ENCODE measurements around the gene IL2. TPM values are rescaled to one million over a fixed set of nuclear protein-coding genes. Genes with fewer than 3 reads are reported as not detected.

IL2 gene
- total RNA-seq, 2 experiments from 2014 or later = 0.84 to 1.6 TPM

DNA sequence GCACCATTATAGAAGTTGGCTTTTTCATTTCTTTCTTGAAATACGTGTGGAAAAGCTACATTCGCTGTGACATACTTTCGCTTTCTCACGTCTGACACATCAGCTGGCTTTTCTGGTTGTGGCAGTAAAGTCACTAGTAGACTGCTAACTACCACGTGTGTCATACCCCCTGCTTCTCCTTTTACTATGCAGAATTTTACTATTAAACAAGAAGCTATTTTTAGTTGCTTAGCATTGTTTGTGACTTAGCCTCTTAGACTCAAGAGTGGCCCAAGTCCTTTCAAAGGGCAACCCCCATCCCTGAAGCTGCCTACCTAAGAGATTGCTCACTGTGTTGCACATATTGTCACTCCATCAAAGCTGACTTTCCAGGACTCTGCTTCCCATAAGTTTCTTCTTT lies 2.1 kb upstream of the IL2 start:
- Mint-ChIP-seq H3K27ac (peak overlapping the region; percentile 85), H3K9me3 (peaks cover 2% of the 10 kb centered on the region), H3K4me1 (peaks cover 48% of the 10 kb centered on the region), H3K4me3 (peak overlapping the region; percentile 74), H3K27me3 (no peaks in the 10 kb centered on the region), H3K36me3 (ENCODE audit: low read depth) (peaks cover 2% of the 10 kb centered on the region)
- CTCF ChIA-PET = interaction anchor here (1.1 to 2.1 kb wide), 3 partner anchors 9 to 119 kb away, joined by 3 to 6 read pairs (median 4); no protein-coding TSS in a partner anchor
- POLR2A ChIA-PET = no interaction called here
- peak; percentile 65 for DNase-seq

DNA sequence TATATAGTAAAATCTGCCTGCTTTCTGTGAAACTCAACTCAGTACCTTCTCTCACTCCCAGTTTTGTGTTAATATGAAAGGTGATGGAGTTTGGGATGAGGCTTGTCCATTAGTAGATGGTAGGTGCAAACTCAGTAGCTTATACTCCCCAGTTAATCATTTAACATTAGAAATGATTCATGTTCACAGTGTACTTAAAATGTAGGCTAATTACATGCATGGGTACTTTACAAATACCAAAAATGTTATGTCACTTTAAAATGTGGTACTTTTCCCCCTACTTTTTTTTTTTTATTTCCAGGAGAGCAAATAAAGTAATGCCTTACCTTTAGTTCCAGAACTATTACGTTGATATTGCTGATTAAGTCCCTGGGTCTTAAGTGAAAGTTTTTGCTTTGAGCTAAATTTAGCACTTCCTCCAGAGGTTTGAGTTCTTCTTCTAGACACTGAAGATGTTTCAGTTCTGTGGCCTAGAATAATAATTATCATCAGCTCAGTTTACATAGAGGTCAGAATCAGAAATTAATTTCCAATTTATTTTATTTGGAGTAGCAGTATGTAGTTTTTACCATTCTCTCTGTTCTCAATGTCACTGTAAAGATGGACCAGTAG lies 3.0 kb downstream of the IL2 start:
- no peaks in the 10 kb centered on the region for H3K27me3 Mint-ChIP-seq
- no peak overlapping the region for H3K27ac Mint-ChIP-seq
- no peaks in the 10 kb centered on the region for H3K9me3 Mint-ChIP-seq
- no peak overlapping the region for H3K4me3 Mint-ChIP-seq
- no peaks in the 10 kb centered on the region for H3K36me3 Mint-ChIP-seq (ENCODE audit: low read depth)
- POLR2A ChIA-PET = no interaction called here
- peaks cover 55% of the 10 kb centered on the region for H3K4me1 Mint-ChIP-seq
- CTCF ChIA-PET = no interaction called here
- no peak for DNase-seq

DNA sequence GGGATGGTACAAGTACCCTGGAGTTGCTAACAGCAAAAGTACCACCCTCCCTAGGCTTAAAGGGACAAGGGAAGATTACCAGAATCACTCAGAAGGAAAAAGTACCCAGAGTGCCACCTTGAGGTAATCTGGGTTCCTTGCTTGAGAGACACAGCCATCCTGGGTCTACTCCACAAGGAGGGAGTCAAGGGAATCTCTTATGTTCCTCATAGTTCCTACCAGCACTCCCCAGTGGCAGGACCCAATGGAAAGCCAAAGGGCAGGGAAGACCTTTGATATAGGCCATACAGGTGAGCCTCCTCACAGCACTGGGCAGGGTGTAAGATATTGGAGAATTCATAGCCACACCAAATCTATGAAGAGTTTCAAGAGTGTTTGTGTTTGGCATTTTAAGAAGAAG lies 5.7 kb downstream of the IL2 start:
- Mint-ChIP-seq H3K4me3 (no peak overlapping the region), H3K4me1 (peaks cover 32% of the 10 kb centered on the region), H3K27ac (no peak overlapping the region), H3K27me3 (no peaks in the 10 kb centered on the region), H3K36me3 (ENCODE audit: low read depth) (no peaks in the 10 kb centered on the region), H3K9me3 (no peaks in the 10 kb centered on the region)
- ChIA-PET CTCF (interaction anchor here (1.2 kb wide), 1 partner anchor 28 kb away, joined by 5 read pairs; no protein-coding TSS in a partner anchor), POLR2A (no interaction called here)
- peak; percentile 32 for DNase-seq

DNA sequence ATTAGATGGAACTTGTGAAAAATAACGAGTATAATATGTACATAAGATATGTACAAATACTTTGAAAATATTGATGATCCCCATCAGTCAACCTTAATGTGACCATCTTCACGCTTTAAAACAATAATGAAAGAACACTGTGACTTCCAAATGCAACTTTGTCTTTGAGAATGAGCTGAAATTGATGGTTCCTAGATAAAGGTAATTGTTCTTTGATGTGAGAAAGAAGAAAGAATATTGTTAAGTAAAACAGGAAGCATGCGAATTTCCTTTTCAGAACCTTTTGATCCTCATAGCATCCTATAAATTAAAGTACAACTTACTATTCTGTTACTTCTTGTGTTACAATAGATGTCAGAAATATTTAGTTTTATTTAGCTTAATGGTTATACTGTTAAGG lies 22.2 kb downstream of the IL2 start:
- Mint-ChIP-seq H3K27me3 (no peaks in the 10 kb centered on the region), H3K27ac (no peak overlapping the region), H3K36me3 (ENCODE audit: low read depth) (no peaks in the 10 kb centered on the region), H3K9me3 (peaks cover 2% of the 10 kb centered on the region), H3K4me1 (peaks cover 19% of the 10 kb centered on the region), H3K4me3 (no peak overlapping the region)
- DNase-seq = no peak
- ChIA-PET POLR2A (no interaction called here), CTCF (interaction anchor here (0.7 kb wide), 1 partner anchor 133 kb away, joined by 3 read pairs; no protein-coding TSS in a partner anchor)

DNA sequence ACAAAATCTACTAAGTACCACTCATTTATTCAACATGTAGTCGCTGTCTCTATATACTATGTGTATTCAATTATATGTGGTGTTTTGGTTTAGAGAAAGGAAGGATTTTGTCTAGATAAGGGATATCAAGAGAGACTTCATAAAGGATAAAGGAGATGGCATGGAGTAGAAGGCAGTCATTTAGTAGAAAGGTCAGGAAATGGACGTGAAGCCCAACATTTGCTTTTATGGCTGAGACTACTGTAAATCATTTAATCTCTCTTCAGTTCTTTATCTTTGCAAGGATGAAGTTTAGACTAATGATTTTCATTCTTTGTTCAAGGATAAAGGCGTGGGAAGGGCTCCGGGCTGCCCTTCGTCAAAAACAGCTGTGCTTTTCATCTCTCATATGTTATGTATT lies 25.2 kb downstream of the IL2 start:
- DNase-seq = no peak
- ChIA-PET POLR2A (no interaction called here), CTCF (no interaction called here)
- Mint-ChIP-seq H3K9me3 (peaks cover 2% of the 10 kb centered on the region), H3K27ac (no peak overlapping the region), H3K4me3 (no peak overlapping the region), H3K36me3 (ENCODE audit: low read depth) (no peaks in the 10 kb centered on the region), H3K27me3 (no peaks in the 10 kb centered on the region), H3K4me1 (peaks cover 19% of the 10 kb centered on the region)

DNA sequence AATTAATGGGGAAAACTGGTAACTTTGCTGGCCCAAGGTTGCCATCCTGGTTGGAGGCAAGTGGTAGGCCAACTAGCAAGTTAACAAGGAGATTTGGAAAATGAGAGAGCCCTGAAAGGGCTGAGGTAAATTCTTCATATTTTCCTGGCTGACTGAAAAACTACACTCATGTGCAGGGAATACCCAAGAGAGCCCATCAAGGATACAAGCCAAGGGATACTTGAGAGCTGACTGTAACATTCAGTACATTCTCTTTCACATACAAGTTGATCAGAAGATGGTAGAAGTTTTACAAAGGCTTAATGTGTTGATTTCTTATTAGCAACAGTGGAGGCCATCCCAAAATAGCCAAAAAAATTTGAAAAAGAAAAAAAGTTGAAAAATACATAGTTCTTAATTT lies 33.3 kb downstream of the IL2 start:
- Mint-ChIP-seq H3K27ac (no peak overlapping the region), H3K9me3 (peaks cover 6% of the 10 kb centered on the region), H3K27me3 (peaks cover 2% of the 10 kb centered on the region), H3K36me3 (ENCODE audit: low read depth) (no peaks in the 10 kb centered on the region), H3K4me1 (no peaks in the 10 kb centered on the region), H3K4me3 (no peak overlapping the region)
- POLR2A ChIA-PET = no interaction called here
- CTCF ChIA-PET = no interaction called here
- no peak for DNase-seq

DNA sequence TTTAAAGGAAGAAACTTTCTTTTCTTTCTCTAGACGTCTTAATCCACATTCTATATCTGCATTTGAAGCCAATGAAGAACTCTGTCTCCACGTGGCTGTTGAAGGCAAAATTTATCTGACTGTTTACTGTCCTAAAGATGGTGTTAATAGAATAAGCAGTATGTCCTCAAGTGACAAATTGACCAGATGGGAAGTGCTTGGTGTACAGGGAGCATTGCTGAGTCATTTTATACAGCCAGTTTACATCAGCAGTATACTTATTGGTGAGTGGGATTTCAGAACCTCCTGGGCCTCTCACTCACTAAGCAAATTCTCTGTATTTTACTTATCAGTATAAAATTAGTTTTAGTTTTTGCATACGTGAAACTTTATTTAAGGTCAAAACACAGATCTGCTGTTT lies 44.0 kb downstream of the IL2 start:
- Mint-ChIP-seq H3K27me3 (no peaks in the 10 kb centered on the region), H3K27ac (no peak overlapping the region), H3K36me3 (ENCODE audit: low read depth) (no peaks in the 10 kb centered on the region), H3K4me1 (no peaks in the 10 kb centered on the region), H3K4me3 (no peak overlapping the region), H3K9me3 (no peaks in the 10 kb centered on the region)
- no peak for DNase-seq
- CTCF ChIA-PET = no interaction called here
- POLR2A ChIA-PET = no interaction called here

DNA sequence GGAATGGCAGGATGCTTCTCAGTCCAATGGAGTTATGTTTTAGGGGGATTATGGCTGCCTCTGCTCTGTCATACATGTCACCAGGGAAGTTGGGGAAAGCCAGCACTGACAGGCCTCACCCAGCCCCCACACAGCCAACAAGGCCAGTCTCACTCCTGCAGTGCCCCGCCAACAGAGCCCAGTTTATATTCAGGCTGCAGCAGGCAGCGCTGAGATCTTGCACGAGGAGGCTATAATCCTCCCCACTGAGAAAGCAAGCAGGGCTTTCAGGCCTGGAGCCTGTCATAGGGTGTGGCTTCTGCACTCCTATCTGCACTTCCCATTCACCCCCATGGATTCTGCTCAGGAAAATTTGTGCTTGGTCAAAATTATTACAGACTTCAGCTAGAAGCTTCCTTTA lies 52.7 kb downstream of the IL2 start:
- POLR2A ChIA-PET = no interaction called here
- H3K27ac Mint-ChIP-seq = no peak overlapping the region

More for the DNA sequence above, 52.7 kb downstream of the IL2 start:
- CTCF ChIA-PET = interaction anchor here (0.8 kb wide), 1 partner anchor 19 kb away, joined by 3 read pairs; no protein-coding TSS in a partner anchor
- Mint-ChIP-seq H3K27me3 (peaks cover 7% of the 10 kb centered on the region), H3K36me3 (ENCODE audit: low read depth) (no peaks in the 10 kb centered on the region), H3K4me3 (no peak overlapping the region), H3K4me1 (no peaks in the 10 kb centered on the region), H3K9me3 (peaks cover 4% of the 10 kb centered on the region)
- no peak for DNase-seq

Other genes starting within 250 kb of the IL2 start
- not detected for gene ADAD1, start 77.7 kb downstream of the IL2 start, total RNA-seq
- 1 to 10 TPM in 1 of 2 experiments, under 1 TPM in 1; 0.69 to 1.0 TPM for gene IL21, start 164.3 kb upstream of the IL2 start, total RNA-seq

Data from activated CD4-positive, alpha-beta T cell treated with anti-CD3 and anti-CD28 coated beads, Interleukin-2, amount 10 ng/mL, durations not matched to agents 7 days and 5 days (primary cell).